ENCODE measurements around the gene TMPRSS13. TPM values are rescaled to one million over a fixed set of nuclear protein-coding genes. Genes with fewer than 3 reads are reported as not detected.

TMPRSS13 gene
- total and polyA plus RNA-seq, 9 of the 15 experiments (the other 6 are each of a cell fraction or from before 2014, with no cell fraction given): 0.11 to 0.29 (median 0.15) TPM

DNA sequence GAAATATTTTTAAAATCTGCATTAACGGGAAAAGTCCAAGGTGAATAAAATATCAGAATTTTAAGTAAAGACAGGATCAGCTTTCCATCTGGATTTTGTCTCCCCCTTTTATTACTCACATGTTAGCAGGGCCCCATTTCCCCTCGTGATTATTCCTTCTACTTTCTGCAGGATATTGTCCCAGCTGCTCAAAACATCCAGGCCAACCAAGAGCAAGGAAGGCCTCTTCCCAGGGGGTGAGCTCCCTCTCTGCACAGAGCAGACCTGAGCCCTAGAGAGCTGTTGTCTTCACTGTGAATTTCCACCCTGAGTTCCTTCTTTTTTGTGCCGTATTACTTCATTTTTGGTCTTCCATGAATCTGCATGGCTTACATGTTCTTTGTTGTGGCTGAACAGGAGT is 3.7 kb upstream of the TMPRSS13 start (continued):
- TF ChIP-seq, protein P1, sequence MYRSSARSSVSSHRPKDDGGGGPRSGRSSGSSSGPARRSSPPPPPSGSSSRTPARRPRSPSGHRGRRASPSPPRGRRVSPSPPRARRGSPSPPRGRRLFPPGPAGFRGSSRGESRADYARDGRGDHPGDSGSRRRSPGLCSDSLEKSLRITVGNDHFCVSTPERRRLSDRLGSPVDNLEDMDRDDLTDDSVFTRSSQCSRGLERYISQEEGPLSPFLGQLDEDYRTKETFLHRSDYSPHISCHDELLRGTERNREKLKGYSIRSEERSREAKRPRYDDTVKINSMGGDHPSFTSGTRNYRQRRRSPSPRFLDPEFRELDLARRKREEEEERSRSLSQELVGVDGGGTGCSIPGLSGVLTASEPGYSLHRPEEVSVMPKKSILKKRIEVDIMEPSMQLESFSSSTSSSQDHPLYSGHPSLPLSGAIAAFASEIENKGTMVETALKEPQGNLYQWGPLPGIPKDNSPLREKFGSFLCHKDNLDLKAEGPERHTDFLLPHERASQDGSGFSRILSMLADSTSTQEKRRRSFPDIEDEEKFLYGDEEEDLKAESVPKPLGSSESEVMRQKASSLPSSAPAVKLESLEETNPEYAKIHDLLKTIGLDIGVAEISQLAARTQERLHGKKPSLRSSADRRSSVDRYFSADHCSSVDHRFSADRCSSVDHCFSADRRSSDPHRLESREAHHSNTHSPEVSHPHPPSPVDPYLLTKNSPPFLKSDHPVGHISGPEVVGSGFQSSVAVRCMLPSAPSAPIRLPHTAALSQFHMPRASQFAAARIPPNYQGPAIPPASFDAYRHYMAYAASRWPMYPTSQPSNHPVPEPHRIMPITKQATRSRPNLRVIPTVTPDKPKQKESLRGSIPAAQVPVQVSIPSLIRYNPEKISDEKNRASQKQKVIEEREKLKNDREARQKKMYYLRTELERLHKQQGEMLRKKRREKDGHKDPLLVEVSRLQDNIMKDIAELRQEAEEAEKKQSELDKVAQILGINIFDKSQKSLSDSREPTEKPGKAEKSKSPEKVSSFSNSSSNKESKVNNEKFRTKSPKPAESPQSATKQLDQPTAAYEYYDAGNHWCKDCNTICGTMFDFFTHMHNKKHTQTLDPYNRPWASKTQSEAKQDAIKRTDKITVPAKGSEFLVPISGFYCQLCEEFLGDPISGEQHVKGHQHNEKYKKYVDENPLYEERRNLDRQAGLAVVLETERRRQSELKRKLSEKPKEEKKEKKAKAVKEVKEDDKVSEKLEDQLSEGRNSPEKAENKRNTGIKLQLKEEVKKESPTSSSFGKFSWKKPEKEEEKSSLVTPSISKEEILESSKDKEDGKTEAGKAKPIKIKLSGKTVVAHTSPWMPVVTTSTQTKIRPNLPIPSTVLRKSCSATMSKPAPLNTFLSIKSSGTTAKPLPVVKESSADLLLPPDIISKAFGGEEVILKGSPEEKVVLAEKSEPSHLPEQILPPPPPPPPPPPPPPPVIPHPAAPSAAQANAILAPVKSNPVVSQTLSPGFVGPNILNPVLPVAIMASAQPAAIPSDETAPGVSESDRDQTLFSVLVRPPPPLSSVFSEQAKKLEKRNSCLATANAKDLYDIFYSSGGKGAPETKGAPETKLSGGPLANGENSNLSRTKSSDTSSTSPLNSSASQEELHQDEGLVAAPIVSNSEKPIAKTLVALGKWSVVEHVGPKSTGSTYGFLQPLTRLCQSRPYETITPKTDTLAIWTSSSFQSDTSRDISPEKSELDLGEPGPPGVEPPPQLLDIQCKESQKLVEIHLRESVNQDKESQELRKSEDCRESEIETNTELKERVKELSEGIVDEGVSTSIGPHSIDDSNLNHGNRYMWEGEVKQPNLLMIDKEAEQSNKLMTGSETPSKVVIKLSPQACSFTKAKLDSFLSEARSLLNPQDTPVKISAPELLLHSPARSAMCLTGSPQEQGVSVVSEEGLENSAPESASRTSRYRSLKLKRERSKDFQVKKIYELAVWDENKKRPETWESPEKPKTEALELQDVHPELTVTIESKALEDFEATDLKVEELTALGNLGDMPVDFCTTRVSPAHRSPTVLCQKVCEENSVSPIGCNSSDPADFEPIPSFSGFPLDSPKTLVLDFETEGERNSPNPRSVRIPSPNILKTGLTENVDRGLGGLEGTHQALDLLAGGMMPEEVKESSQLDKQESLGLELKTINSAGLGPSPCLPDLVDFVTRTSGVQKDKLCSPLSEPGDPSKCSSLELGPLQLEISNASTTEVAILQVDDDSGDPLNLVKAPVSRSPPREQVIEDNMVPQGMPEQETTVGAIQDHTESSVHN (IDR thresholded peaks at IDR 0.05; ENCODE audit: borderline replicate concordance in 1 of 2, low read depth in 1 of 2): no peak
- TF ChIP-seq, protein P2, sequence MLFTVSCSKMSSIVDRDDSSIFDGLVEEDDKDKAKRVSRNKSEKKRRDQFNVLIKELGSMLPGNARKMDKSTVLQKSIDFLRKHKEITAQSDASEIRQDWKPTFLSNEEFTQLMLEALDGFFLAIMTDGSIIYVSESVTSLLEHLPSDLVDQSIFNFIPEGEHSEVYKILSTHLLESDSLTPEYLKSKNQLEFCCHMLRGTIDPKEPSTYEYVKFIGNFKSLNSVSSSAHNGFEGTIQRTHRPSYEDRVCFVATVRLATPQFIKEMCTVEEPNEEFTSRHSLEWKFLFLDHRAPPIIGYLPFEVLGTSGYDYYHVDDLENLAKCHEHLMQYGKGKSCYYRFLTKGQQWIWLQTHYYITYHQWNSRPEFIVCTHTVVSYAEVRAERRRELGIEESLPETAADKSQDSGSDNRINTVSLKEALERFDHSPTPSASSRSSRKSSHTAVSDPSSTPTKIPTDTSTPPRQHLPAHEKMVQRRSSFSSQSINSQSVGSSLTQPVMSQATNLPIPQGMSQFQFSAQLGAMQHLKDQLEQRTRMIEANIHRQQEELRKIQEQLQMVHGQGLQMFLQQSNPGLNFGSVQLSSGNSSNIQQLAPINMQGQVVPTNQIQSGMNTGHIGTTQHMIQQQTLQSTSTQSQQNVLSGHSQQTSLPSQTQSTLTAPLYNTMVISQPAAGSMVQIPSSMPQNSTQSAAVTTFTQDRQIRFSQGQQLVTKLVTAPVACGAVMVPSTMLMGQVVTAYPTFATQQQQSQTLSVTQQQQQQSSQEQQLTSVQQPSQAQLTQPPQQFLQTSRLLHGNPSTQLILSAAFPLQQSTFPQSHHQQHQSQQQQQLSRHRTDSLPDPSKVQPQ (CRISPR knock-in tag; IDR thresholded peaks at IDR 0.05; ENCODE audit: borderline replicate concordance): no peak
- no peak for TF ChIP-seq MECOM (CRISPR knock-in tag; IDR thresholded peaks at IDR 0.05)
- TF ChIP-seq SRSF9 (IDR thresholded peaks at IDR 0.05; ENCODE audit: borderline replicate concordance, low read depth, low read length): no peak
- TF ChIP-seq MCM5 (IDR thresholded peaks at IDR 0.05; ENCODE audit: low read depth): no peak
- TF ChIP-seq TAL1 (IDR thresholded peaks at IDR 0.05): no peak
- TF ChIP-seq, protein P3, sequence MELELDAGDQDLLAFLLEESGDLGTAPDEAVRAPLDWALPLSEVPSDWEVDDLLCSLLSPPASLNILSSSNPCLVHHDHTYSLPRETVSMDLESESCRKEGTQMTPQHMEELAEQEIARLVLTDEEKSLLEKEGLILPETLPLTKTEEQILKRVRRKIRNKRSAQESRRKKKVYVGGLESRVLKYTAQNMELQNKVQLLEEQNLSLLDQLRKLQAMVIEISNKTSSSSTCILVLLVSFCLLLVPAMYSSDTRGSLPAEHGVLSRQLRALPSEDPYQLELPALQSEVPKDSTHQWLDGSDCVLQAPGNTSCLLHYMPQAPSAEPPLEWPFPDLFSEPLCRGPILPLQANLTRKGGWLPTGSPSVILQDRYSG (tag; conservative IDR thresholded peaks at IDR 0.05; ENCODE audit: low read depth): no peak
- TF ChIP-seq, protein P4, sequence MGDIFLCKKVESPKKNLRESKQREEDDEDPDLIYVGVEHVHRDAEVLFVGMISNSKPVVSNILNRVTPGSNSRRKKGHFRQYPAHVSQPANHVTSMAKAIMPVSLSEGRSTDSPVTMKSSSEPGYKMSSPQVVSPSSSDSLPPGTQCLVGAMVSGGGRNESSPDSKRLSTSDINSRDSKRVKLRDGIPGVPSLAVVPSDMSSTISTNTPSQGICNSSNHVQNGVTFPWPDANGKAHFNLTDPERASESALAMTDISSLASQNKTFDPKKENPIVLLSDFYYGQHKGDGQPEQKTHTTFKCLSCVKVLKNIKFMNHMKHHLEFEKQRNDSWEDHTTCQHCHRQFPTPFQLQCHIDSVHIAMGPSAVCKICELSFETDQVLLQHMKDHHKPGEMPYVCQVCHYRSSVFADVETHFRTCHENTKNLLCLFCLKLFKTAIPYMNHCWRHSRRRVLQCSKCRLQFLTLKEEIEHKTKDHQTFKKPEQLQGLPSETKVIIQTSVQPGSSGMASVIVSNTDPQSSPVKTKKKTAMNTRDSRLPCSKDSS (IDR thresholded peaks at IDR 0.05; ENCODE audit: low read depth, partially characterized antibody): no peak
- no peak for TF ChIP-seq NFE2 (IDR thresholded peaks at IDR 0.05; ENCODE audit: low read depth)

Measured in K562 (cell line).